Right lung (tissue), 5 donors: ENCODE measurements around the gene GSTO1. TPM values are rescaled to one million over a fixed set of nuclear protein-coding genes. Genes with fewer than 3 reads are reported as not detected.
A peak's percentile ranks its signal among the peaks of the same experiment; 100 is the strongest.
"Not testable (repeated sequence)": the region's sequence is repeated elsewhere in the genome, so short reads cannot be mapped to it uniquely, and the experiment has no call there.

Source experiments
- DNase-seq, 2 donors: peaks; one replicate each; pipeline ENCODE4 v3.0.0-alpha.2; 2013
- polyA plus RNA-seq, 5 donors: library from polyadenylated mRNA; unstranded; fragments of 120-200 nt; gene quantifications; one replicate each; pipeline versions ENCODE4 v1.2.1 to v1.2.3, GENCODE V29; 2013; ENCODE audit warnings: inconsistent platforms in 1 of 5, low replicate concordance in 1 of 5; ENCODE audit not compliant: insufficient read length in 5 of 5, insufficient read depth in 1 of 5

GSTO1 gene
- polyA plus RNA-seq, 5 donors, result 70.0 to 103 (median 94.1) TPM

DNA sequence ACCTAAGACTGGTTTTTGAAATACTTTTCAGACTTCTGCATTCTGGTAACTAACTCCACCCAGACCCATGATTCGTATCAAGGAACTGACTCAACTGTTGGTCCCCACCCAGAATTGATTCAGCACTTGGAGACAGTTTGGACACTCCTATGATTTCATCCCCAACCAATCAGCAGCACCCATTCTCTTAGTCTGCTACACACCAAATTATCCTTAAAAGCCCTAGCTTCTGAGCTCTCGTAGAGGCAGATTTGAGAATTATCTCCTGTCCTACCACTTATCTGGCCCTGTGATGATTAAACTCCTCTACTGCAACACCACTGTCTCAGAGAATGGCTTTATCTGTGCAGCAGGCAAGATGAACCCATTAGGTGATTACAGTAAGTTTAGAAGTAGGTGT, 7.7 kb upstream of the GSTO1 start:
- DNase-seq, result no peak

GRCh38 chr10:104247513-104248146, 7.1 kb upstream of the GSTO1 start:
- no peak for DNase-seq

GRCh38 chr10:104248931-104249330, 5.8 kb upstream of the GSTO1 start:
- DNase-seq, result not testable (repeated sequence)

DNA sequence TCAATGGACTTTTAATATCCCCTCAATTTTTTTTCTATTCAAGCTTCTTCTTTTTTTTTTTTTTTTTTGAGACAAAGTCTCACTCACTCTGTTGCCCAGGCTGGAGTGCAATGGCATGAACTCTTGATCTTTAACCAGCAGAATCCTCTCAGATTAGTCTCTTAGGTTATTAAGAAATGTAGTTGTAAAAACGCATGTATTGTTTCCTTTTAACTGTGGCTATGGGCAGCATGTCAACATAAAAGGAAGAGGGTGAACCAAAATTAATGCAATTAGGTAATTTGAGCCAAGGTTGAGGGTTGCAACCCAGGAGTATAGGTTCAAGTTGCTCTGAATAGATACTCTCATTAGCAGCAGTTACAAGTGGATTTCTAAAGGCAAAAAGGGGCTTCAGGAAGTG, 4.3 kb upstream of the GSTO1 start:
- no peak for DNase-seq

- DNase-seq, result no peak
These were observed 3.2 kb upstream of the GSTO1 start for GRCh38 chr10:104251443-104251842.

GRCh38 chr10:104252368-104252767, 2.3 kb upstream of the GSTO1 start:
- no peak for DNase-seq

GRCh38 chr10:104253106-104253505, 1.6 kb upstream of the GSTO1 start:
- no peak for DNase-seq

DNA sequence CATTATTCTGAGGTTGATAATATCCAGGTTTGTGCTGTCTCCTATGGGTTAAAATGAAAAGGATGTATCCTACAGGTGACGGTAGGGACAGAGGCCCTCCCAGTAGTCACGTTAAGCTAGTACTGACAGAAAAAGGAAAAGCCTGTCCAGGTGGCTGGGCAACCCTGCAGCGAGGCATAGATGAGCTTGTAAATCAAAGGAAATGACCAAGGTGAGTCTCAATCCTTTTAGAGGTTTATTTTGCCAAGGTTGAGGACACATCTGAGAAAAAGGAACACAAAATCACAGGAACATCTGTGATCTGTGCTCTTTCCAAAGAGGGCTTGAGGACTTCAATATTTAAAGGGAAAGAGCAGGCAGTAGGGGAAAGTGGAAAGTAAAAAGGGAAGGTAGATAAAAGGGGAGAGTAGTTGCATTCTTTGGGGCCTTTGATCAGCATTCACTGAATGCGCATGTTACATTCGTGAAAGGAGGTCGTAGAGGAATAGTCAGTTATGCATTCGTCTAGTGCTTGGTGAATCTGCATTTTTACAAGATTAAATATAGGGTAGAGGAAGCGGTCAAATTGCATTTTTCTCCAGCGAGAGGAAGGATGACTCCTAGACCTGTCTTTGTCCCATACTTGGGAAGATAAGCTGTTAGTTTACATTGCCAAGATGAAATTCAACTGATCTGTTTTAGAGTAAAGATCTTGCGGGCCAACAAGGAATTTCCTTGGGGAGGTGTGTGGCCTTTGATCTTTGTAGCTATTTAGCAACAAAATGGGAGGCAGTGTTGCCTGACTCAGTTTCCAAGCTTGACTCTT, 884 bp upstream of the GSTO1 start:
- no peak for DNase-seq

- peak in 1 of 2 donors; percentile 38 for DNase-seq
These were observed 754 bp downstream of the GSTO1 start for GRCh38 chr10:104255311-104255981.

DNA sequence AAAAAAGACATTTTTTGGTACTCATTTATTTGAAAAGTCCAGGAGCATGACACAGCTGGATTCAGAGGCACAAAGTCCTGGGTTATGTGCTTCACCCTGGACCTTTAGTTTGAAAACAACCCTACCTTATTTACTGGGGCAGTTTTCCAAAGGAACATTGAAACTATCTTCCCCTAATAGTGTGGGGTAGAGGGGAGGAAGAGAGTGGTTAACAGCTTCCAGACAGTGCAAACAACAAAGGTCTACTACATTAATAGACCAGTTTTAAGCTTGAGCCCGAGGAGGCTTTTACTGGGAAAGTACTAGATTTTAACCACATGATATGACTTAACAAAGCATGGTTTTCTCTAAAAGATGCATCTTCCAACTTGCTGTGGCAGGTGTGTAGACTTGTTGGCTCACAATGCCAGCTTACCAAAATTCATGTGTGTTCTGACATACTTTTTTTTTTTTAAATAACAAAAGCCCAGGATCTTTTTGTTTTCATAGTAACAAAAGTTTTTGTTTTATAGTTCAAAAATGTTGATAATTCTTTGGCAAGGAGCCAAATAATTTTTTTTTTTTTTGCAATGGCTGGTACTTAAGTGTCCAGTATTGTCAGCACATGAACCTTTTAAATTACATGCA, 1.8 kb downstream of the GSTO1 start:
- no peak for DNase-seq

DNA sequence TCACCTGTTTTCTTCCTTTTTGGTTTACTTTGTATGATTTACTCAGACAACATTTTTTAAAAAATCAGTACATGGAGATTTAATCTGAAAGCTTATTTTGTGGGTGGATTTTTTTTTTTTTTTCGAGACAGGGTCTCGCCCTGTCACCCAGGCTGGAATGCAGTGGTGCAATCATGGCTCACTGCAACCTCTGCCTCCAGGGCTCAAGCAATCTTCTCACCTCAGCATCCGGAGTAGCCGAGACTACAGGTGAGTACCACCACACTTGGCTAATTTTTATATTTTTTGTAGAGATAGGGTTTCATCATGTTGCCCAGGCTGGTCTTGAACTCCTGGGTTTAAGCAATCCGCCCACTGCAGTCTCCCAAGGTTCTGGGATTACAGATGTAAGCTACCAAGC, 2.5 kb downstream of the GSTO1 start:
- no peak for DNase-seq

GRCh38 chr10:104258209-104258608, 3.5 kb downstream of the GSTO1 start:
- no peak for DNase-seq

GRCh38 chr10:104259456-104259855, 4.8 kb downstream of the GSTO1 start:
- no peak for DNase-seq

DNA sequence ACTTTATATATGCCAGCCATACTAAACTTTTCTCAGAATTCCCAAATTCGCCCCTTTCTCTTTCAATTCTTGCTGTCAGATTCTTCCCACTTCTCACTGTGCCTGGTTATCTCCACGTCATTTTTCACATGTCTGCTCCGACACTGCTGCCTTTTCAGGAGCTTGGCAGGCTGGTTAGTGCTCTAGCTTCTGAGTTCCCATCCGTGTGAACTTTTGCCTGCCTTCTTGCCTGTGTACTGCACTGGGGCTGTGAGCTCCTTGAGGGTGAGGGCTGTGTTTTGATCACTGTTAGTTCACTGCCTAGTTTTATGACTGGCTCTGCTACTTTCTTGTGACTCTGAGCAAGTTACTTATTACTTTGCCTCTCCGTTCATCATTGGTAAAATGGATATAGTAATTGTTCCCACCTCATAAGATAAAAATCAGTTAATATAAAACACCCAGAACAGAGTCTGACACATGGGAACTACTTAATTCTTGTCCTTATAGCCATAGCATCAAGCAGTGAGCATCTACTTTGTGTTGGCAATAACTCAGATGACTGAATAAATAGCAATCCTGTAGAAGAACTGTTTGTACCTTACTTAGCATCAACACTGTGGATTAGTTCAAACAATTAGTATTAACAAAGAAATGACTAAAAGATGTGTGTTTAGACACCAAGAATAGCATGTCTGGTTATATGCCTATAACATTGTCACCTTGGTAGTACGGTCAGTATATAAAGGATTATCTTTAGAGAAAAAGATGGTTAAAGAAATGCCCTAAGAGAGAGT, 5.5 kb downstream of the GSTO1 start:
- DNase-seq, result no peak

- DNase-seq, result no peak
These were observed 6.1 kb downstream of the GSTO1 start for GRCh38 chr10:104260775-104261115.

- DNase-seq, result no peak
These were observed 7.4 kb downstream of the GSTO1 start for GRCh38 chr10:104262055-104262454.

DNA sequence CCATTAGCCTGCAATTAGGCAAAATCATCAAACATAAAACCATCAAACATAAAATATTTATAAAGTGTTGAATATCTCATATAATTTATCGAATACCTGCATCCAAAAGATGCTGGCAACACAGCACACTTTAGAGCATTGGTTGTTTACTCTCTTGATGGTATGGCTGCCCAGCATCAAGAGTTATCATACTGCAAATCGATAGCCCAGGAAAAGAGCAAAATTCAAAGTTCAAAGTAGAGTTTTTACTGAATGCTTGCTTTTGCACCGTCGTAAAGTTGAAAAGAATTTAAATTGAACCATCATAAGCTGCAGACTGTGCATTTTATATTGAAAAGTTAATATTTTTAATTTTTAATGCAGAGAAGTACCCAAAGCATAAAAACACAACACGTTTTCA, 10.1 kb downstream of the GSTO1 start:
- no peak for DNase-seq

GRCh38 chr10:104267721-104268404, 13.2 kb downstream of the GSTO1 start:
- no peak for DNase-seq

- DNase-seq, result no peak
These were observed 13.7 kb downstream of the GSTO1 start for GRCh38 chr10:104268405-104268712.

GRCh38 chr10:104268713-104269645, 14.3 kb downstream of the GSTO1 start, which contains the start of gene GSTO2:
TSS of gene GSTO2 (plus strand) at chr10:104269184. CDS start at chr10:104274916, 5,732 bp downstream.
- DNase-seq, result peak; percentile 95 to 96
